Urothelium cell line (cell line): ENCODE results near the gene LMAN1.
A peak's percentile ranks its signal among the peaks of the same experiment; 100 is the strongest.

Experiments
- DNase-seq: peaks from one replicate; pipeline ENCODE4 v3.0.0; 2011; ENCODE audit warnings: low spot score, mixed read lengths
- FAIRE-seq: peaks from 2 replicates; lab custom pipeline; 2011; peaks lifted over from hg19 to GRCh38; lab: Jason Lieb, UNC

Gene LMAN1

GRCh38 chr18:59358712-59359575 lies at the start of gene LMAN1:
LMAN1 (minus strand) TSS chr18:59359265; CDS start chr18:59359244, 21 bp downstream.
- FAIRE-seq = peak; percentile 23

GRCh38 chr18:59402432-59403090 lies 43.5 kb upstream of the LMAN1 start:
- FAIRE-seq (peak; percentile 84), DNase-seq (peak; percentile 87)

More at GRCh38 chr18:59358712-59359575, at the start of gene LMAN1:
- peak; percentile 96 for DNase-seq

GRCh38 chr18:59400407-59400806 lies 41.3 kb upstream of the LMAN1 start:
- FAIRE-seq (no peak), DNase-seq (no peak)

DNA sequence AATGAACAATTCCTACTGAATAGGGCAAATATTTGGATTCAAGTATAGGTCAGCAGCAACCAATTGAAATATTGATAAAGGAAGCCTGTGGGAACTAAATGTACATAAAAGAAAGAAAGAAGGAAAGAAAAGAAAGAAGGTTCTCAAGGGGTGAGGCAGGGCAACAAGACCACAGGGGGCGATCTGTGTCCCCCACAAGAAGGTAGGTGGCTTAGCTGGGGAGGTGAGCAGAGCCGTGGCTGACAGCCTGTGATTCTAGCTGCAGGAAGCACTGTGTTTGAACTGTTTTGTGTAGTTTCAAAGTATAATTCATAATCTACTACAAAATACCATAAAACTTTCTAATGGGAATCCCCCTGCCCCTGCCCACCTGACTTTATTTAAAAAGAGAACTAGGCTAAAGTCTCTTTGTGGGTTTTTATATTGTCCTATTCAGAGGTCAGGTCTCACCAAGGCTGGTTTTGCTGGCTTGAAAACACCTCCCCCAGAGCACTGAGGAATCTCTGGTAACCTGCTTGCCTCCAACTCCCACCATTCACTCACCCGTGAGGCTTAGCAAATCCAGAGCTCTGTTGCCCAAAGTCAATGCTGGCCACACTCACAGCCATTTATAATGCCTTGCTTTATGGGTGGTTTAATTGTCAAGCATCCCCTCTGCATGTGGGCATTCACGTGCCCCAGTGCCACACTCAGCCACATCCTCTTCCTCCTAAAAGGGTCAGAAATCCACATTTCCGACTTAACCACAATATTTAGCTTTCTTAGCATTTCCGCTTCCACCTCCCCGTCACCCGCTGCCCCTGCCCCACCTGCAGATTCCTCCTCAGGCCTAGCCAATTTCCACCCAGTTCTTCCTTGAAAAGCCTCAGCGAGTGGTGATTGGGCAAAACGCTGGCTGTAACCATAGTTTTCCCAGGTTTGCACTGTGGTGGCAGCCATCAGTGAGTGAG lies 36.4 kb upstream of the LMAN1 start:
- DNase-seq (no peak), FAIRE-seq (no peak)

DNA sequence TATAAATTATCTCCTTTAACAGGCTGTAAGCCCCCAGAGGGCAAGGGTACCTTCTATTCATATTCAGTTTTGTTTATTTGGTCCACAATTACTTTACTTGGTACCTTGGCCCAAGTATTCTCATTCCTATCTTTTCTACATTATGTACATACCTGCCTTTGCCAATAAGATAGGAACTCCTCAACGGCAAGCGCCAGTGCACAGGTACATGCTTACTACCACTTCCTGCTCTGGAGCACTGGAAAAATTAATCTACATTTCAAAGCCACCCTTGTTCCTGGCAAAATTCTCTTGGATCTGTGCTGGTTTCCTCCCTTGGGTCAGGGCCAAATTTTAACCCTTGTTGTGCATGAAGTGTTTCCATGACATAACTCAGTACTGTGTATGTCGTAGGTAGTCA lies 34.3 kb upstream of the LMAN1 start:
- FAIRE-seq (no peak), DNase-seq (no peak)

- DNase-seq (no peak), FAIRE-seq (no peak)
Observed at GRCh38 chr18:59388817-59389216, 29.8 kb upstream of the LMAN1 start.

DNA sequence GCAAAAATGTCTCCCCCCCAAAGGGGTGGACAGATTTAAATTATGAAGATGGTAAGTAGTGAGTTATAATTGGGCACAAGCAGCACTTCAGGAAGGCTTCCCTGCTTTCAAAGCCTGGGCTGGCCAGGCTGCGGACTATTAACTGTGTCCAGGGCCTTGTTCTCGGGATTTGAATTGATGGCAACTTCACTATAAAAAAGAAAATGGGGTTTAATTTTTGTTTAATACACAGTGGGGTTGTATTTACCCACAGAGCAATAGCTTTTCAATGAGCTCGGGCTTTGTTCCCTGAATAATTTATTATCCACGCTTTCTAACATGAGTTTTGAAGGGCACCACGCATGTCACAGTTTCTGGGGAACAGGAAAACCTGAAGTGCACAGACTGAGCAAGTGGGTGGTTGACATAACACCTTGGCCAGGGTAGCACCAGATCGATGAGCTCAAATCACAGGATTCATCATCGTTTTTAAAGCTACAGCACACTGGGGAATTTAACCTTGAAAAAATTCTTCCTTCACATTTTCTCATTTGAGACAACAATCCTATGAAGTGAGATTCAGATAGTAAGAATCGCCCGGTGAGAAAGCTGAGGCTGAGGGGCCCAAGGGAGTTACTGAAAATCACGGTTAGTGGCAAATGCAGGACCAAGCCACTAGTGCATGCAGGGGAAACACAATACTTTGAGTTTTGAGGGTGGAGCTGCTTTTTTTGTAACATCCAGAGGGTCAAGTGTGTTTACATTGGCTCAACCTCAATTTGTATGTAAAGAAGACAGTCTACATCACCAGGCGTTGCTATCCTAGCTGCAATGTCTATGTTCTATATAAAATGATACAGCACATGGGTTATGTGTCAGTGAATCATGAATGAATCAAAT lies 28.9 kb upstream of the LMAN1 start:
- FAIRE-seq = no peak
- DNase-seq = no peak

GRCh38 chr18:59386909-59387686 lies 28.0 kb upstream of the LMAN1 start:
- no peak for DNase-seq
- FAIRE-seq = no peak

DNA sequence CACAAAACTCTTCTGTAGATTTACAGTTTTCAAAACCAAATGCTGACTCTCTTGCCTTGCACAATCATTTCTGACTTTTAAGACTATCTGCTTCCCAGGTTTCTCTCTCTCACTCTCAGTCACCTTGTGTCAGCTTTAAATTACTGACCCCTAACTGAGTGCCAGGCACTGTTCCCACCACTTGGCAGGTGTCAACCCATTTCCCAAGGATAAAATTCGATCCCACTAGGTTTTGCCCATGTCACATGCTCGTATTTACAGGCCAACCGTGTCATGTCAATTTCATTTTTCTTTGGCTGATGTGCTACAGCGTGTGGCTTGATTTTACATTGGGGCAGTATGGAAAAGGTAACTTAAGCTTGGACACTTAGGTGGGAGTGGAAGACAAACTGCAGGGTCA lies 26.1 kb upstream of the LMAN1 start:
- FAIRE-seq (no peak), DNase-seq (no peak)

DNA sequence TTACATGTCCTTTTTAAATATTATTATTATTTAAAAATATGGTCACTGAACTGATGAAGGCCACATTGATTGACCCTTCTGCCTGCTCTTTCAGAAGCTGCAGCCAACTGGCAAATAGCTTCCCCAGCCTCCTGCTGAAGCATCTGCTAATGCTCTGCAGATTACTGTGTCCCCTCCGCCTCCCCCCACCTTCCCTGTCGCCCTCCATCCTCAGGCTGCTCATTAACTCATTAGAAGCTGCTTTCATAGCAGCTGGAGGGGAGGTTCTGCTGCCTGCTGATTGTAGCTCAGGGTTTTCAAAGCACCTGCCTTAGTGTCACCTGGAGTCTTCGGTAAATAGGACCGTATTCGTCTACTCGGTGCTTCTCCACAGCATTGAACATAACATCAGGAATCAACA lies 24.8 kb upstream of the LMAN1 start:
- no peak for DNase-seq
- no peak for FAIRE-seq

- DNase-seq (no peak), FAIRE-seq (no peak)
Observed at GRCh38 chr18:59382383-59382782, 23.3 kb upstream of the LMAN1 start.

GRCh38 chr18:59381949-59382348 lies 22.9 kb upstream of the LMAN1 start:
- no peak for FAIRE-seq
- DNase-seq = no peak

DNA sequence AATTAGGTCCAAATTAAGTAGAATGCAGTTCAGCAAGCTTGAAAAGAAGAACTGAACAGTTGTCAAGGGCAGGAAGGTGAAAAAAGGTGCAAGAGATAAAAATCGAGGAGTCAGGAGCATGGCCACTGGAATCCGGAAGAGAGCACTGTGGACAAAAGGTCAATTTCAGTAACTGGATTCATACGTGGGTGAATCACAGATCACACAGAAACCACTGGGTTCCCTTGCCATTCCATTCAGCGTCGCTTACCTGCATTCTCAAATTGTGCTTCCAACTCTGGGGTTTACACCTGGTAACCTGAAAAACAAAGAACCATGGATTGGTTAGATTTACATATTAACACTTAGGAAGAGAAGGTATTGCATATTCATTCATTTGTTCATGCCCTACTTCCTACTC lies 21.6 kb upstream of the LMAN1 start:
- FAIRE-seq (no peak), DNase-seq (no peak)

GRCh38 chr18:59379772-59380522 lies 20.9 kb upstream of the LMAN1 start:
- DNase-seq (no peak), FAIRE-seq (no peak)

GRCh38 chr18:59377613-59378337 lies 18.7 kb upstream of the LMAN1 start:
- no peak for DNase-seq
- FAIRE-seq = no peak

DNA sequence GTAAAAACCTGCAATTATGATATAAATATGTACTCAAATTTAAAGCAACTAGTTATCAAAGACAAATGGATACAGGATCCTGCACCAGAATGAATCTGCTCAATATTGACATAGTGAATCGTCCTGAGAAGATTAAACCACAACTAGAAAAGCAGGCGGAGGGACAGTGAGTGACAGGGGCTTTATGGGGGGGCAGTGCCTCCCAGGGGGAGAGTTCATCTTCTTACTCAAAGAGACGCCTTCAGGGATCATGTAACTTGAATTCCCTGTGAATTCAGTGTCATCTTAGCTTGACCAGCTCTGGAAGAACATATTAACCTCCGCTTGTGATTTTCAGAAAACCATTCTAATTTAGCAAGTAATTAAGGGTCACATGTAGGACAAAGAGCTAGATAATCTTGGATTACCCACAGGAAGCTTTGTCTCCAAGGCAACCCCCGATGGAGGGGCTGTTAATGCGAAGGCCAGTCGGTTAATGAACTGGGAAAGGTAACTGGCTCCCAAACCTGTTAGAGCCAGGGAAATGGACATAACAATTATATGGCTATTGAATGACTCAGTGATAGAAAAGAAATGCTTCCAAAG lies 17.4 kb upstream of the LMAN1 start:
- DNase-seq (no peak), FAIRE-seq (no peak)

GRCh38 chr18:59374128-59374527 lies 15.1 kb upstream of the LMAN1 start:
- DNase-seq (no peak), FAIRE-seq (no peak)

DNA sequence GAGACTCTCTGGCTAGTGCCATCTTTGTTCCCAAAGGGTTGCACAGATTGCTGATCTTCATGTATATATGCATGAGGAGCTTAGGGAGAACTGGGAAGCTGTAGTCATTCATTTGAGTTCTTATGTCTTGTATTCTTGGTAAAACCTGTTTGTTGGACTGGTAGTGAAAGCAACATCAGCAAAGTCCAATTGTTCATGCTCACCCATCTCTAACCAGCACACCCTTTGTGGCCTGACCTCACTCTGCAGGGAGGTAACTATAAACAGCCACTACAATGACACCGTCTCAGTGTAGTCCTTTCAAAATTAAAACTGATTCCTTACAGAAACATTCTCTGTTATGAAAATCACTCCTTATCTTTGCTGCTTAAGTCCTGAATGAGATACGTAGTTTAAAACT lies 13.9 kb upstream of the LMAN1 start:
- DNase-seq (no peak), FAIRE-seq (no peak)
